Astrocyte of the spinal cord (primary cell): ENCODE results near the gene MACROD2.

ENCODE experiments used
- DNase-seq: peaks from one replicate; pipeline ENCODE4 v3.0.0; 2011; ENCODE audit warnings: low read depth, low spot score
- H3K4me3 ChIP-seq: 2 replicates; pipeline ENCODE4 v1.5.1; 2011; ENCODE audit warnings: low read depth, mild to moderate bottlenecking, low read length, moderate library complexity
- CTCF ChIP-seq: IDR thresholded peaks from 2 replicates; pipeline ENCODE4 v1.5.1; 2012; ENCODE audit warnings: low read depth, mild to moderate bottlenecking, low read length, inconsistent platforms
- in situ Hi-C: cut with HindIII; loops from 2 replicates; pipeline ENCODE4 v1.10.0; 2017; ENCODE audit warnings: low sequenced_read_pairs

MACROD2 gene

GRCh38 chr20:15570156-15570555 is 1574.8 kb downstream of the MACROD2 start:
- H3K4me3 ChIP-seq, result no peak overlapping the region
- in situ Hi-C loops, result no loop called here
- DNase-seq, result no peak
- TF ChIP-seq CTCF, result no peak

- in situ Hi-C loops, result no loop called here
Observed at GRCh38 chr20:15571056-15571455, 1575.7 kb downstream of the MACROD2 start.

GRCh38 chr20:15575255-15575654 is 1579.9 kb downstream of the MACROD2 start:
- TF ChIP-seq CTCF, result no peak
- in situ Hi-C loops, result no loop called here
- no peak overlapping the region for H3K4me3 ChIP-seq
- DNase-seq, result no peak

More at GRCh38 chr20:15571056-15571455, 1575.7 kb downstream of the MACROD2 start:
- H3K4me3 ChIP-seq, result no peak overlapping the region
- DNase-seq, result no peak
- TF ChIP-seq CTCF, result no peak

- TF ChIP-seq CTCF, result no peak
- no peak overlapping the region for H3K4me3 ChIP-seq
- in situ Hi-C loops, result no loop called here
- DNase-seq, result peak; percentile 0
Observed at GRCh38 chr20:15576411-15576810, 1581.1 kb downstream of the MACROD2 start.

GRCh38 chr20:15578113-15578512 is 1582.8 kb downstream of the MACROD2 start:
- H3K4me3 ChIP-seq, result no peak overlapping the region
- DNase-seq, result no peak
- TF ChIP-seq CTCF, result no peak
- in situ Hi-C loops, result no loop called here

GRCh38 chr20:15579688-15580087 is 1584.4 kb downstream of the MACROD2 start:
- in situ Hi-C loops, result no loop called here

More at GRCh38 chr20:15579688-15580087, 1584.4 kb downstream of the MACROD2 start:
- no peak overlapping the region for H3K4me3 ChIP-seq
- DNase-seq, result no peak
- no peak for TF ChIP-seq CTCF
